HepG2 (cell line): ENCODE results near the gene KRTAP1-3. TPM values are rescaled to one million over a fixed set of nuclear protein-coding genes. Genes with fewer than 3 reads are reported as not detected.
"Not testable (repeated sequence)": the region's sequence is repeated elsewhere in the genome, so short reads cannot be mapped to it uniquely, and the experiment has no call there.

Source experiments
- ATAC-seq: fragments of 200-7000 bp; cut with Tn5 transposase; 3 replicates; pipeline ENCODE4 v1.9.1; 2020; ENCODE audit warnings: mild to moderate bottlenecking, moderate library complexity
- BruUV-seq: library from RNA; stranded (reverse); fragments of 400-500 nt; replicated peaks from 2 replicates; lab custom pipeline; 2021; lab: Mats Ljungman, UMichigan
- CTCF ChIA-PET: fragments of 300-600 bp; formaldehyde crosslinking; extraction: SDS; loops from one replicate; lab custom pipeline; 2021; ENCODE audit warnings: low total read pairs, inconsistent platforms, low intra/inter-chr PET ratio; lab: Yijun Ruan, JAX
- POLR2A ChIA-PET: fragments of 350-600 bp; sonication (Branson Sonifier 250); formaldehyde crosslinking; loops from one replicate; lab custom pipeline; 2020; ENCODE audit warnings: antibody characterized with exemption, inconsistent platforms; lab: Yijun Ruan, JAX
- DNase-seq: peaks from one replicate; pipeline ENCODE4 v3.0.0-alpha.2; 2015; ENCODE audit warnings: low spot score
- FAIRE-seq: peaks from 3 replicates; lab custom pipeline; 2011; peaks lifted over from hg19 to GRCh38; lab: Jason Lieb, UNC
- H2AFZ ChIP-seq: one replicate; pipeline ENCODE4 v1.6.1; 2011; ENCODE audit warnings: low read length, inconsistent platforms
- H3K27ac ChIP-seq: fragments of 300-600 bp; 3 replicates; pipeline ENCODE4 v1.8.0; 2011; ENCODE audit warnings: mixed run types, mild to moderate bottlenecking, mixed read lengths, low read length, inconsistent platforms; ENCODE audit not compliant: insufficient read depth; ENCODE audit errors: extremely low read length
- H3K27me3 ChIP-seq, 2 experiments: fragments of 200-600 bp in 1 of 2; 2 replicates in 1 of 2; 3 replicates in 1 of 2; pipeline versions ENCODE4 v1.6.0 to v1.8.0; 2011; ENCODE audit warnings: low read length in 2 of 2, mild to moderate bottlenecking in 2 of 2, moderate library complexity in 2 of 2, inconsistent platforms in 1 of 2; ENCODE audit not compliant: insufficient read depth in 2 of 2, control insufficient read depth in 1 of 2
- H3K36me3 ChIP-seq, 2 experiments: fragments of 200-600 bp in 1 of 2; replicated peaks in 1 of 2; 2 replicates in 1 of 2; 3 replicates in 1 of 2; pipeline versions ENCODE4 v1.5.1 to v1.8.0; 2011; ENCODE audit warnings: low read length in 2 of 2, inconsistent platforms in 1 of 2; ENCODE audit not compliant: insufficient read depth in 2 of 2, control insufficient read depth in 1 of 2
- H3K4me1 ChIP-seq: 2 replicates; pipeline ENCODE4 v1.5.1; 2012; ENCODE audit warnings: low read length, inconsistent platforms; ENCODE audit not compliant: insufficient read depth
- H3K4me2 ChIP-seq: 2 replicates; pipeline ENCODE4 v1.6.0; 2011; ENCODE audit warnings: low read depth, low read length, inconsistent platforms
- H3K4me3 ChIP-seq, 3 experiments: fragments of 200-600 bp in 1 of 3; sonication (generic), shearing (Covaris generic) in 1 of 3; replicated peaks in 1 of 3; 2 replicates each; pipeline ENCODE4 v1.5.1; 2011 to 2016; ENCODE audit warnings: low read length in 3 of 3, inconsistent platforms in 2 of 3, low read depth in 2 of 3, mild to moderate bottlenecking in 2 of 3, control low read depth in 1 of 3, mixed read lengths in 1 of 3; ENCODE audit not compliant: insufficient read depth in 1 of 3
- H3K79me2 ChIP-seq: one replicate; pipeline ENCODE4 v1.6.1; 2011; ENCODE audit warnings: low read length, inconsistent platforms; ENCODE audit not compliant: insufficient read depth
- H3K9ac ChIP-seq: 2 replicates; pipeline ENCODE4 v1.6.0; 2011; ENCODE audit warnings: mild to moderate bottlenecking, low read depth, low read length, inconsistent platforms; ENCODE audit not compliant: insufficient read depth
- H3K9me3 ChIP-seq: 2 replicates; pipeline ENCODE4 v1.5.1; 2012; ENCODE audit warnings: mild to moderate bottlenecking, low read length
- H4K20me1 ChIP-seq: 2 replicates; pipeline ENCODE4 v1.6.0; 2011; ENCODE audit warnings: inconsistent platforms, mild to moderate bottlenecking, low read length, moderate library complexity; ENCODE audit not compliant: insufficient read depth
- FOXK2 ChIP-seq: fragments of 450-650 bp; IDR thresholded peaks from 2 replicates; pipeline ENCODE4 v1.6.1; 2016
- FOXO1 ChIP-seq: sonication (generic); formaldehyde crosslinking; IDR thresholded peaks from 2 replicates; pipeline ENCODE4 v1.4.0; 2020; ENCODE audit warnings: missing genetic modification reagents
- MAFG ChIP-seq: sonication (generic); formaldehyde crosslinking; IDR thresholded peaks from 2 replicates; pipeline ENCODE4 v1.5.1; 2020; ENCODE audit warnings: mild to moderate bottlenecking, missing genetic modification reagents
- MIER2 ChIP-seq: IDR thresholded peaks from 2 replicates; pipeline ENCODE4 v1.6.1; 2016; ENCODE audit warnings: missing biosample characterization, missing genetic modification reagents
- NR2C2 ChIP-seq: sonication (generic); formaldehyde crosslinking; IDR thresholded peaks from 2 replicates; pipeline ENCODE4 v1.4.0; 2020; ENCODE audit warnings: missing genetic modification reagents, mild to moderate bottlenecking, moderate library complexity, borderline replicate concordance
- RBAK ChIP-seq: sonication (generic); formaldehyde crosslinking; IDR thresholded peaks from 2 replicates; pipeline ENCODE4 v1.5.1; 2020; ENCODE audit warnings: mild to moderate bottlenecking, missing genetic modification reagents
- REL ChIP-seq: sonication (generic); formaldehyde crosslinking; conservative IDR thresholded peaks from 2 replicates; pipeline ENCODE4 v1.8.0; 2022; ENCODE audit warnings: mild to moderate bottlenecking, missing genetic modification reagents, moderate library complexity
- RFX1 ChIP-seq: fragments of 450-650 bp; IDR thresholded peaks from 2 replicates; pipeline ENCODE4 v1.6.1; 2017
- RXRB ChIP-seq: IDR thresholded peaks from 2 replicates; pipeline ENCODE4 v1.6.1; 2016; ENCODE audit warnings: borderline replicate concordance, missing genetic modification reagents, missing compliant biosample characterization
- ZBTB14 ChIP-seq: sonication (generic); formaldehyde crosslinking; IDR thresholded peaks from 2 replicates; pipeline ENCODE4 v1.4.0; 2020; ENCODE audit warnings: missing genetic modification reagents
- ZMAT3 ChIP-seq: sonication (generic); formaldehyde crosslinking; conservative IDR thresholded peaks from 2 replicates; pipeline ENCODE4 v1.7.0; 2021; ENCODE audit warnings: missing genetic modification reagents
- ZNF329 ChIP-seq: sonication (generic); formaldehyde crosslinking; IDR thresholded peaks from 2 replicates; pipeline ENCODE4 v1.9.0; 2021; ENCODE audit warnings: low read depth, mild to moderate bottlenecking, missing genetic modification reagents
- ZNF747 ChIP-seq: sonication (generic); formaldehyde crosslinking; IDR thresholded peaks from 2 replicates; pipeline ENCODE4 v1.8.1; 2023; ENCODE audit warnings: missing genetic modification reagents, mild to moderate bottlenecking, borderline replicate concordance
- WGBS: methylation state at CpG from one replicate; pipeline ENCODE4 v1.1.6; 2017; ENCODE audit warnings: low lambda C conversion rate; 5-methylcytosine and 5-hydroxymethylcytosine counted together
- in situ Hi-C: cut with HindIII; loops from 2 replicates; pipeline ENCODE4 v1.10.0; 2017; ENCODE audit warnings: low pct_unique_long_range_greater_than_20kb; ENCODE audit not compliant: extremely low pct_ligation_motif_present
- intact Hi-C: fragments of 100-400 bp; cut with micrococcal nuclease; formaldehyde crosslinking; loops from one replicate; pipeline ENCODE4 v1.10.0; 2022; ENCODE audit not compliant: unreplicated experiment
- polyA plus RNA-seq, 8 experiments: library from polyadenylated mRNA; depleted of rRNA in 3 of 8; stranded (reverse) in 7 of 8; unstranded in 1 of 8; fragments of >200 nt; fragmentation: Illumina TruSeq in 4 of 8; extraction: Trizol in 4 of 8; gene quantifications; 2 replicates each; pipeline versions ENCODE4 v1.2.1 to v1.2.3, GENCODE V29; 2011 to 2016; ENCODE audit warnings: low read depth in 4 of 8, missing spikeins in 1 of 8, mixed read lengths in 1 of 8; ENCODE audit not compliant: insufficient read depth in 1 of 8
- total RNA-seq, 5 experiments: library from RNA; depleted of rRNA; stranded (reverse); fragments of >200 nt; fragmentation: Illumina TruSeq; extraction: Trizol; gene quantifications; 2 replicates each; pipeline ENCODE4 v1.2.3, GENCODE V29; 2016; ENCODE audit warnings: low read depth in 1 of 5
- TF ChIP-seq, protein P1 (sequence below): sonication (generic); formaldehyde crosslinking; IDR thresholded peaks from 2 replicates; pipeline ENCODE4 v1.4.0; 2020; ENCODE audit warnings: missing genetic modification reagents
- TF ChIP-seq, protein P2 (sequence below): sonication (generic); formaldehyde crosslinking; IDR thresholded peaks from 2 replicates; pipeline ENCODE4 v1.5.1; 2020; ENCODE audit warnings: mild to moderate bottlenecking, moderate library complexity, missing genetic modification reagents

Gene KRTAP1-3
- total and polyA plus RNA-seq, 2 of the 13 experiments (the other 11 are each of a cell fraction or from before 2014, with no cell fraction given), result not detected

DNA sequence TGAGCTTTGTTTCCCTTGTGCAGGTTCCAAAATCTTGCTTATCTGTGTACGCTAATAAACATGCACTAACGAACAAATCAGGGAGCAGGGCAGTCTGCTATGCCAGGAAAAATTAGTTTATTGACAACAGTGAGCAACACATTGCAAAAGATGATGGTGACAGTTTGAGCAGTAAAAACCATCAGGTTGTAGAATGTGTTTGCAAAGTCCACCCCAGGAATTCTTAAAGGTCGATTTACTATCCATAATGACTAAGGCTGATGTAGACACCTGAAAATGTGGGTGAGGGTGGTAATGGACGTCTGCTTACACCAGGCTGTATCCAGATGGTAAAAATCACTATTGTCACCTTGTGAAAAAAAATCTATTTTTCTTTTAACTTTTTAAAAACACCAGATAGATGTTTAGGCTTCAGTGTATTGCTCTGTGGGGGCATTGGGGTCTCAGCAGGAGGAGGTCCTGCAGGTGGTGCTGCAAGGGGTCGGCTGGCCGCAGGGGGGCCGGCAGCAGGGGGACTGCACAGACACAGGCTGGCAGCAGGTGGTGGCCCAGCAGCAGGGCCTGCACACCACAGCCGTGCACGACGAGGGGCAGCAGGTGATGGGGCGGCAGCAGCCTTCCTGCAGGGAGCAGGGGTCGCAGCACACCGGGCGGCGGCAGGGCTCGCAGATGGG lies 30.5 kb upstream of the KRTAP1-3 start:
- BruUV-seq, in situ Hi-C loops, CTCF ChIA-PET, POLR2A ChIA-PET, H3K27me3 ChIP-seq, H4K20me1 ChIP-seq, H3K9ac ChIP-seq, H3K27ac ChIP-seq, FAIRE-seq, H3K4me2 ChIP-seq, H2AFZ ChIP-seq, H3K36me3 ChIP-seq, H3K4me3 ChIP-seq, H3K9me3 ChIP-seq, H3K79me2 ChIP-seq, DNase-seq, intact Hi-C loops: not testable (repeated sequence)
- 74% methylated on average over 7 of the region's 16 CpGs for WGBS
- peaks cover 32% of the 10 kb centered on the region for H3K4me1 ChIP-seq
- peak; percentile 27; the same call in 1 of the 3 replicates for ATAC-seq

GRCh38 chr17:41064301-41064700 lies 29.6 kb upstream of the KRTAP1-3 start:
- ATAC-seq (no peak), DNase-seq (no peak), FAIRE-seq (no peak)
- Histone ChIP-seq H4K20me1 (no peaks in the 10 kb centered on the region), H3K9me3 (no peaks in the 10 kb centered on the region), H3K79me2 (no peaks in the 10 kb centered on the region), H3K27me3 (no peaks in the 10 kb centered on the region), H2AFZ (no peak overlapping the region), H3K36me3 (no peaks in the 10 kb centered on the region), H3K9ac (no peak overlapping the region), H3K4me3 (no peak overlapping the region), H3K4me1 (peaks cover 40% of the 10 kb centered on the region), H3K4me2 (no peak overlapping the region), H3K27ac (no peak overlapping the region)
- in situ Hi-C loops, result no loop called here
- BruUV-seq, result no TSS peak
- CTCF ChIA-PET, result no interaction called here
- POLR2A ChIA-PET, result no interaction called here
- intact Hi-C loops, result no loop called here
- WGBS, result 91% methylated on average over 1 of the region's 1 CpG
- TF ChIP-seq RBAK (CRISPR knock-in tag) (no peak), ZNF747 (no peak), RFX1 (no peak), MAFG (no peak), REL (CRISPR knock-in tag) (no peak), FOXO1 (CRISPR knock-in tag) (no peak), FOXK2 (no peak), ZNF329 (CRISPR knock-in tag) (no peak), RXRB (CRISPR knock-in tag) (no peak), NR2C2 (CRISPR knock-in tag) (no peak), ZMAT3 (no peak), ZBTB14 (CRISPR knock-in tag) (no peak), MIER2 (no peak)
- TF ChIP-seq, protein P1, sequence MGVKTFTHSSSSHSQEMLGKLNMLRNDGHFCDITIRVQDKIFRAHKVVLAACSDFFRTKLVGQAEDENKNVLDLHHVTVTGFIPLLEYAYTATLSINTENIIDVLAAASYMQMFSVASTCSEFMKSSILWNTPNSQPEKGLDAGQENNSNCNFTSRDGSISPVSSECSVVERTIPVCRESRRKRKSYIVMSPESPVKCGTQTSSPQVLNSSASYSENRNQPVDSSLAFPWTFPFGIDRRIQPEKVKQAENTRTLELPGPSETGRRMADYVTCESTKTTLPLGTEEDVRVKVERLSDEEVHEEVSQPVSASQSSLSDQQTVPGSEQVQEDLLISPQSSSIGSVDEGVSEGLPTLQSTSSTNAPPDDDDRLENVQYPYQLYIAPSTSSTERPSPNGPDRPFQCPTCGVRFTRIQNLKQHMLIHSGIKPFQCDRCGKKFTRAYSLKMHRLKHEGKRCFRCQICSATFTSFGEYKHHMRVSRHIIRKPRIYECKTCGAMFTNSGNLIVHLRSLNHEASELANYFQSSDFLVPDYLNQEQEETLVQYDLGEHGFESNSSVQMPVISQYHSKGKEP (CRISPR knock-in tag), result no peak
- TF ChIP-seq, protein P2, sequence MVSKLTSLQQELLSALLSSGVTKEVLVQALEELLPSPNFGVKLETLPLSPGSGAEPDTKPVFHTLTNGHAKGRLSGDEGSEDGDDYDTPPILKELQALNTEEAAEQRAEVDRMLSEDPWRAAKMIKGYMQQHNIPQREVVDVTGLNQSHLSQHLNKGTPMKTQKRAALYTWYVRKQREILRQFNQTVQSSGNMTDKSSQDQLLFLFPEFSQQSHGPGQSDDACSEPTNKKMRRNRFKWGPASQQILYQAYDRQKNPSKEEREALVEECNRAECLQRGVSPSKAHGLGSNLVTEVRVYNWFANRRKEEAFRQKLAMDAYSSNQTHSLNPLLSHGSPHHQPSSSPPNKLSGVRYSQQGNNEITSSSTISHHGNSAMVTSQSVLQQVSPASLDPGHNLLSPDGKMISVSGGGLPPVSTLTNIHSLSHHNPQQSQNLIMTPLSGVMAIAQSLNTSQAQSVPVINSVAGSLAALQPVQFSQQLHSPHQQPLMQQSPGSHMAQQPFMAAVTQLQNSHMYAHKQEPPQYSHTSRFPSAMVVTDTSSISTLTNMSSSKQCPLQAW (CRISPR knock-in tag), result no peak
